Measurements from ENCODE around the gene IRF2. TPM values are rescaled to one million over a fixed set of nuclear protein-coding genes. Genes with fewer than 3 reads are reported as not detected.

Gene IRF2
- total RNA-seq, 4 donors from 2014 or later, result 16.9 to 53.1 (median 28.9) TPM

GRCh38 chr4:184487503-184487902, 13.2 kb upstream of the IRF2 start:
- DNase-seq (ENCODE audit: low spot score) (no peak), ATAC-seq (ENCODE audit: low FRiP score) (no peak)
- no peak for TF ChIP-seq CTCF (IDR thresholded peaks at IDR 0.05)

- TF ChIP-seq CTCF (IDR thresholded peaks at IDR 0.05), result no peak
- DNase-seq (ENCODE audit: low spot score), result no peak
- ATAC-seq (ENCODE audit: low FRiP score), result no peak
Observed at GRCh38 chr4:184485279-184485678, 10.9 kb upstream of the IRF2 start.

- no peak for TF ChIP-seq CTCF (IDR thresholded peaks at IDR 0.05)
- DNase-seq (ENCODE audit: low spot score) (no peak), ATAC-seq (ENCODE audit: low FRiP score) (no peak)
Observed at GRCh38 chr4:184481544-184481943, 7.2 kb upstream of the IRF2 start.

GRCh38 chr4:184479516-184479950, 5.2 kb upstream of the IRF2 start:
- TF ChIP-seq CTCF (IDR thresholded peaks at IDR 0.05), result no peak
- no peak for ATAC-seq (ENCODE audit: low FRiP score)

GRCh38 chr4:184477201-184477999, 3.0 kb upstream of the IRF2 start:
- DNase-seq (ENCODE audit: low spot score) (no peak), ATAC-seq (ENCODE audit: low FRiP score) (no peak)
- no peak for TF ChIP-seq CTCF (IDR thresholded peaks at IDR 0.05)

More at GRCh38 chr4:184479516-184479950, 5.2 kb upstream of the IRF2 start:
- DNase-seq (ENCODE audit: low spot score), result no peak

GRCh38 chr4:184476695-184477094, 2.3 kb upstream of the IRF2 start:
- no peak for ATAC-seq (ENCODE audit: low FRiP score)
- no peak for DNase-seq (ENCODE audit: low spot score)
- TF ChIP-seq CTCF (IDR thresholded peaks at IDR 0.05), result no peak

- TF ChIP-seq CTCF (IDR thresholded peaks at IDR 0.05), result no peak
- ATAC-seq (ENCODE audit: low FRiP score), result no peak
- no peak for DNase-seq (ENCODE audit: low spot score)
Observed at GRCh38 chr4:184475498-184475897, 1.1 kb upstream of the IRF2 start.

Data from omental fat pad (tissue), 4 donors.